GM19043 (cell line): ENCODE results near the gene DAAM2.

Experiments
- ATAC-seq: cut with Tn5 transposase; IDR thresholded peaks from one replicate; pipeline ENCODE4 v1.9.1; 2021; ENCODE audit warnings: low read depth; ENCODE audit not compliant: unreplicated experiment

The DAAM2 gene

GRCh38 chr6:39880594-39880993 is 88.4 kb downstream of the DAAM2 start:
- no peak for ATAC-seq

DNA sequence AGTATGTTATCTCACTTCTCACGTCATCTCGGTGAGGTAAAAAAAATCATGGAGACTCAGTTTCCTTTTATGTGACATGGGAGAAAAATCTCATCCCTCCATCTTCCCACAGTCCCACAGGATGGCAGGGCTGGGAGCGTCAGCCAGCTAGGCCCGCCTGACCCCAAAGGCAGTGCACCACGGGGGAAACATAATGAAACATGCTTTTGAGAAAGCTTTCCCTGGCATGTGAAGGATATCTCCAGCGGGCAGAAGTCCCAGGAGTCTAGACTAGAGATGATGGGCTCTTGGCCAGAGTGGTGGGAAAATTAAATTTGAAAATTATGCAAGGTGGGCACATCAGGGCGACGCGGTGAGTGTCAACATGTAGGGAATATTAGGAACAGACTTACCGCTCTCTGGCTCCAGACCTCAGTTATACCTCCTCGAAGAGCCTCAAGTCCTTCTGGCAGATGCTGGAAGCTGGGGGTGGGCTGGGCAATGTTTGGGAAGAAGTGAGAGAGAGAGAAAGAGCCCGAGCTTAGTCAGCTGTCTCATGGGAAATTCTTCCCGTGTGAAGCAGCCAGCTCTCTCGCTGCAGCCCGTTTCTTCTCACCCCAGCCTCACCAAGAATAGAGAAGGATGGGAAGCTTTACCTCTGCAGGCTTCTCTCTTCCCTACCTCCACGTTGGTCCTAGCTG is 89.8 kb downstream of the DAAM2 start:
- ATAC-seq: no peak

- no peak for ATAC-seq
Observed at GRCh38 chr6:39882531-39882899, 90.3 kb downstream of the DAAM2 start.

DNA sequence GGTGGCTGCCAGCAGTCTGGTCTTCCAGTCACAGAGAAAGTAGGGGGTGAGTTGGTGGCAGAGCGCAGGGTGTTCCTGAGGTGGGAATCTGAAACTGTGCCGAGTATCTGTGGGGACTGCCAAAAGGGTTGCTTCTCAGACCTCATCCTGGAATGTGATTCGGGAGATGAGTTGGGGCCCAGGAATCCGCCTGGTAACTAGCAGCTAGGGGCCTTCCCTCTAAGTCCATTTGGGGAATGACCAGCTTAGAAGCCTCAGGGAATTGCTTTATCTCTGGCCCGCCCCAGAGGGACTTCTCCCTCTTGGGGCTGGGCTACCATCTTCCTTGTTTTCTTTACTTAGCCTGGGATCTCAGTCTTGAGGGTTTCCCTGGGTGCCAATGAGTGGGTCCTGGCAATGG is 92.5 kb downstream of the DAAM2 start:
- ATAC-seq: no peak

DNA sequence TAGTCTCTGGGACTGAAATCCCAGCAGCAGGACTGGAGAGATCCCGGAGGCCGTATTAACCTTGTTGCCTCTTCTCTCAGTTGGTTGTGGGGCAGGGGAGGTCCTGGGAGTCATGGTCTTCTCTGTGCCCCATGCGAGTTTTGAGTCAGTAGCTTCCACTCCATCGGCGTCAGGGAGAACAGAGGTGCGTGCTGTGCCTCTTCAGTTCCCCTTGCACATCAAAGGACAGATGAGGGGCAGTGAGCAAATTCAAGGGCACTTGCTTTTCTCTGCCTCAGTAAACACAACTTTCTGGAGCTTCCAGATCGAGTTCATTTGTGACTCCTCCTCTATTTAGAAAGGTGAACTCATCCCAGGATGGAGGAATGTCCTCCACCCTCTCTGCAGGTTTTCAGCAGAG is 93.5 kb downstream of the DAAM2 start:
- no peak for ATAC-seq

- ATAC-seq: no peak
Observed at GRCh38 chr6:39886871-39887270, 94.7 kb downstream of the DAAM2 start.

- no peak for ATAC-seq
Observed at GRCh38 chr6:39887692-39888450, 95.7 kb downstream of the DAAM2 start.

DNA sequence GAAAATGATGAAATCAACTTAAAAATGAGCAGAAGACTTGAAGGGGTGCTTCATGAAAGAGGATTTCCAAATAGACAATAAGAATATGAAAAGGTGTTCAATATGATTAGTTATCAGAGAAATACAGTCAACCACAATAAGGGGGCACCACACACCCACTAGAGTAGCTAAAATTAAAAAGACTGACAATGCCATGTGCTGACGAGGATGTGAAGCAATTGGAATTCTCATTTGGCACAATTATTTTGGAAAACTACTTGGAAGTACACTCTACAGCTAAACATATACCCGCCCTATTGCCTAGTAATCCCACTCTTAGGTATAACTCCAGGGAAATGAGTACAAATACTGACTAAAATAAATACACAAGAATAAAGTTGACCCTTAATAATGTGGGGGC is 97.1 kb downstream of the DAAM2 start:
- ATAC-seq: no peak

DNA sequence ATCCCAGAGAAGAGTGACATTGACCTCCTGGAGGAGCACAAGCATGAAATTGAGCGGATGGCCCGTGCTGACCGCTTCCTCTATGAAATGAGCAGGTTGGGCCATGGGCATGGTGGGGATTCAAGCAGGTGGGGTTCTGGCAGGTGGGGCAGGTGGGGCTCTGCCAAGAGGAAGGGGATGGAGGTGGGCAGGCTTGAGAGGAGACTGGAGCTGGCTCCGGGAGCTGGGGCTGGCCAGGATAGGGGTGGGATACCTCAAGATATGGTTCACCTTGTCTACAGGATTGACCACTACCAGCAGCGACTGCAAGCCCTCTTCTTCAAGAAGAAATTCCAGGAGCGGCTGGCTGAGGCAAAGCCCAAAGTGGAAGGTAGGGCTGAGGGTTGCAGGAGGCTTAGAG is 99.2 kb downstream of the DAAM2 start:
- ATAC-seq: no peak

DNA sequence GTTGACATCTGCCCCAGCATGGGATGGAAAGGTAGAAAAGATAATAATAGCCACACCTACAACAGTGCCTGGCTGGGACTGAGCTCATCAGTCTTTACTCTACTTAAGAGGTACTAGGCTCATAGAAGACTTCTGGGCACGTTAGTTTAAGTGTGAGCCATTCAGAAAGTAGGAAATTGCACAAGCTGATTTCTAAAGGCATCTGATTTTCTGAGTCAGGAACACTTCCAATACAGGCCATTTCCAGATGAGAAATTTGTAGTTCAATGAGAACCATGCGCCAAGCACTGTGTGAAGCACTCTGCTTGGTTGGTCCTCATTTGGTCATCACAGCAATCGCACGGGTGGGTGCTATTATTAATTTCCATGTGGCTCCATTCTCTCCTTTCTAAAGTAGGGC is 99.8 kb downstream of the DAAM2 start:
- ATAC-seq: no peak

DNA sequence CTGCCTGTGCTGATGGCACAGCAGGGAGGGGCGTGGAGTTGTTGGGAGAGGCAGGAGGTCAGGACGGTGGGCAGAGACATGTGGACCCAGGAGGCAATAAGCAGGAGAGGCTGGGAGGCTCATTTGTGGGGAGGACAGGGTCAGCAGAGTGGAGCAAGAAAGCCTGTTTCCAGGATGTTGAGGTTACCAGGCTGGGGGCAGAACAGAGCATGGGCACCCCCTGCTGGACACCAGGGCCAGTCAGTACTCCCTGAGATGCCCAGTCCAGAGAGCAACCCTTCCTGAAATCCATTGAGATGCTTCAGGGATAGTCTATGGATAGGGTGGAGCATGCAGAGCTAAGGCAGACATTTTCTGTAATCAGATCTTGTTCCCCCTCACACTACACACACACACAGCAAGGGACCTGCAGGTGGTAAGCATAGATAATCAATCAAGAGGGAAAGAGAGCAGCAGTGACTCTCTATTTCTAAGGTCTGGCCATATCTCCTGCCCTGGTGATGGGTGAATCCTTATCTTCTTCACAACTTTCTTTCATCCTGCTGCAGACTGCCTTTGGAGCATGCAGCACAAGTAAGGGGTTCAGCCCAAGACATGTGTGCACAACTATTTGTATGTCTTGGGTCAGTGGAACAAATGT is 100.4 kb downstream of the DAAM2 start:
- no peak for ATAC-seq

DNA sequence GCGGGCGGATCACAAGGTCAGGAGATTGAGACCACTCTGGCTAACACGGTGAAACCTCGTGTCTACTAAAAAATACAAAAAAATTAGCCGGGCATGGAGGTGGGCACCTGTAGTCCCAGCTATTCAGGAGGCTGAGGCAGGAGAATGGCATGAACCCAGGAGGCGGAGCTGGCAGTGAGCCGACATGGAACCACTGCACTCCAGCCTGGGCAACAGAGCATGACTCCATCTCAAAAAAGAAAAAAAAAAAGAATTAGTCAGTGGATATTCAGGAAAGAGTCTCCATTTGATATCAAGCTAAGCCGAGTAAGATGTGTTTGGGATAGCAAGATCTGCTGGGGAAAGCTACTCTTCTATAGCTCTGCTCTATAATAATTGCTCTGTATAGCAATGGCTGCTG is 101.1 kb downstream of the DAAM2 start:
- no peak for ATAC-seq

DNA sequence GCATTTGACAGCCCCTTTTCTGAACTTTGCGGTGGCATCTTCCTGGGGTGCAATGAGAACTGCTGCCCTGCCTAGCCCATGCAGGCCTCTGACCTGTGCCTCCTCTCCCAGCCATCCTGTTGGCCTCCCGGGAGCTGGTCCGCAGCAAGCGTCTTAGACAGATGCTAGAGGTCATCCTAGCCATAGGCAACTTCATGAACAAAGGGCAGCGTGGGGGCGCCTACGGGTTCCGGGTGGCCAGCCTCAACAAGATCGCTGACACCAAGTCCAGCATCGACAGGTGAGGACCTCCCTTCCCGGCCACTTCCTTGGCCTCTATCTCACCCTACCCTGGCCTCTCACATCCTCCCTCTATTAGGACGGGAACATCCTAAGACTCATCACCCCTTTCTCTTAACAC is 104.5 kb downstream of the DAAM2 start:
- ATAC-seq: no peak

GRCh38 chr6:39897698-39898097 is 105.5 kb downstream of the DAAM2 start:
- ATAC-seq: no peak

GRCh38 chr6:39898625-39899024 is 106.4 kb downstream of the DAAM2 start:
- ATAC-seq: no peak

DNA sequence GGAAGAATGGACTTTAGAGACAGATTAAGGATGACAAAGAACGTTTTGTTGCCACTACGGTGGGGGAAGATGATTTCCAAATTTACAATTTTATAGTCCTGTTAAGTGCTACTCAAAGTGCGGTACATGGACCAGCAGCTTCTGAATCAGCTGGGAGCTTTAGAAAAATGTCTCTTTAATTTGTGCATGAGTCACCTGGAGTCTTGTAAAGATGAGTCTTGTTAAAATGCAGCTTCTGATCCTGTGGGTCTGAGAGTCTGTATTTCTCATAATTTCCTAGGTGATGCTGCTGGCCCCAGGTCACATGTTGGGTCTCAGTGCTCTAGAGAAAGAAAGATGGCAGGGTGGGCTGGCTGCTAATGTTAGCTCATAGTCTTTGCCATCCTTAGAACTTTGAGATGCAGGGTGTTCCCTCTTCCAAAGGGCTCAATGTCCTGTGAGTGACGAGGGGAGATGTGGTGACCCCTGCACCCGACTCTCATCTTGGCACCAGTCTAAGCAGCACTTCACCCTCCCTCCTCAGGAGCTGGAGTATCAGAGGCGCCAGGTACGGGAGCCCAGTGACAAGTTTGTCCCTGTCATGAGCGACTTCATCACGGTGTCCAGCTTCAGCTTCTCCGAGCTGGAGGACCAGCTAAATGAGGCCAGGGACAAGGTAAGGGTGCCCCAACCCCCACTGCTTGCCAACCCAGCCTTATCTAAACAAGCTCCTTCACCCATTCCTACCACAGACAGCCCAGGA is 107.5 kb downstream of the DAAM2 start:
- ATAC-seq: no peak

DNA sequence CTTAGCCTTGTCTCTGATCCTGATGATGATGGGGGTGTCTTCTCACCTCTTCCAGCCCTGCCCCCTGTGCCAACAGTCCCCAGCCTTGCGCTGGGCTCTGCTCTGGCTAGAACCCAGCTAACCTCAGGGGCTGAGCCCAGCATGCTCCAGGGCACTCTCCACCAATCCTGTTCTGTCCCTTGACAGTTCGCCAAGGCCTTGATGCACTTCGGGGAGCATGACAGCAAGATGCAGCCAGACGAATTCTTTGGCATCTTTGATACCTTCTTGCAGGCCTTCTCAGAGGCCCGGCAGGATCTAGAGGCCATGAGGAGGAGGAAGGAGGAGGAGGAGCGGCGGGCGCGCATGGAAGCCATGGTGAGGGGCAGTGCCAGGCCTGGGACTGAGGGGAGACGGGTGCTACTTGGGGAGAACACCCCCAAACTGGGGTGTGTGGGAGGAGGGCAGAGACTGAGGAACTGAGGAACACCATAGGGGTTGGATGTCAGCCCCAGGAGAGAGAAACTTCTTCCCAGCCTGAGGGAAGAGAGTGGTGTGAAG is 109.0 kb downstream of the DAAM2 start:
- no peak for ATAC-seq

GRCh38 chr6:39901670-39902069 is 109.5 kb downstream of the DAAM2 start:
- no peak for ATAC-seq

DNA sequence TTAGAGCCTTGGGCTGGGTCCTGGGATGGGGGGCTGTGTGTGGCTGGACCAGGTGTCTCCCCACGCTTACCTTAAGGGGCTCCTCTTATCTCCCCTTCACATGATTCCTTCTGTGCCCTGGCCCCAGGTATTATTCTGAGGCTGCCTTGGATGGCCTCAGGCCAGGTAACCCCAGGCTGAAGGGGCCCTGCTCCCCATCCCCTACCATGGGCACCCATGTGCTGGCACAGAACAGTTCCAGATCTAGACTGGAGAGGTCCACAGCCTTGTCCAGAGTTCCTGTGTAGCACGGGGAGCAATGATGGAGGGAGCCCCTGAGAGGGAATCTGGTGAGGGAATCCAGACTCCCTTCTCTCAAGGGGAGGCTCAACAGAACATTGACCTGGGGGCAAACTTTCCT is 110.0 kb downstream of the DAAM2 start:
- no peak for ATAC-seq

GRCh38 chr6:39902786-39903465 is 110.8 kb downstream of the DAAM2 start:
- ATAC-seq: no peak
